Motor neuron (in vitro differentiated cells): ENCODE data around the gene FGF11. TPM values are rescaled to one million over a fixed set of nuclear protein-coding genes. Genes with fewer than 3 reads are reported as not detected.

ENCODE experiments used
- ATAC-seq, 8 experiments: fragments of 200-7000 bp; cut with Tn5 transposase; replicated peaks in 6 of 8; 2 replicates each; pipeline ENCODE4 v1.8.0; 2021; ENCODE audit warnings: mild to moderate bottlenecking in 8 of 8, moderate library complexity in 8 of 8
- H3K27ac ChIP-seq, 2 donors: fragments of 250-450 bp; sonication (Bioruptor Pico); 2 replicates each; pipeline ENCODE4 v1.9.0; 2021; ENCODE audit warnings: antibody characterized with exemption in 2 of 2, mild to moderate bottlenecking in 2 of 2, moderate library complexity in 1 of 2
- H3K4me1 ChIP-seq, 2 donors: fragments of 250-450 bp; sonication (Bioruptor Pico); replicated peaks in 1 of 2; 2 replicates each; pipeline ENCODE4 v1.6.1; 2021; ENCODE audit warnings: antibody characterized with exemption in 2 of 2, mild to moderate bottlenecking in 2 of 2, moderate library complexity in 1 of 2
- H3K4me3 ChIP-seq, 5 donors: fragments of 250-450 bp; sonication (Bioruptor Pico); 2 replicates each; pipeline ENCODE4 v1.9.0; 2021; ENCODE audit warnings: antibody characterized with exemption in 5 of 5, mild to moderate bottlenecking in 5 of 5, moderate library complexity in 4 of 5
- WGBS, 10 experiments: fragments of 450-650 bp; shearing (Covaris generic); methylation state at CpG; one replicate each; pipeline ENCODE4 v1.0.0; 2022; 5-methylcytosine and 5-hydroxymethylcytosine counted together
- in situ Hi-C, 9 experiments: fragments of 400-800 bp; cut with MboI; loops; one replicate each; pipeline ENCODE4 v1.15.0; 2021; ENCODE audit warnings: low sequenced_read_pairs in 9 of 9, low pct_unique_long_range_greater_than_20kb in 2 of 9; ENCODE audit not compliant: unreplicated experiment in 9 of 9
- total RNA-seq, 8 experiments: library from RNA; unstranded; fragments of 300-600 nt; gene quantifications; 2 replicates each; pipeline versions ENCODE4 v1.2.3 to v1.2.4, GENCODE V29; 2022

The FGF11 gene
- total RNA-seq, 8 experiments from 2014 or later = 0.61 to 17.4 (median 7.1) TPM

DNA sequence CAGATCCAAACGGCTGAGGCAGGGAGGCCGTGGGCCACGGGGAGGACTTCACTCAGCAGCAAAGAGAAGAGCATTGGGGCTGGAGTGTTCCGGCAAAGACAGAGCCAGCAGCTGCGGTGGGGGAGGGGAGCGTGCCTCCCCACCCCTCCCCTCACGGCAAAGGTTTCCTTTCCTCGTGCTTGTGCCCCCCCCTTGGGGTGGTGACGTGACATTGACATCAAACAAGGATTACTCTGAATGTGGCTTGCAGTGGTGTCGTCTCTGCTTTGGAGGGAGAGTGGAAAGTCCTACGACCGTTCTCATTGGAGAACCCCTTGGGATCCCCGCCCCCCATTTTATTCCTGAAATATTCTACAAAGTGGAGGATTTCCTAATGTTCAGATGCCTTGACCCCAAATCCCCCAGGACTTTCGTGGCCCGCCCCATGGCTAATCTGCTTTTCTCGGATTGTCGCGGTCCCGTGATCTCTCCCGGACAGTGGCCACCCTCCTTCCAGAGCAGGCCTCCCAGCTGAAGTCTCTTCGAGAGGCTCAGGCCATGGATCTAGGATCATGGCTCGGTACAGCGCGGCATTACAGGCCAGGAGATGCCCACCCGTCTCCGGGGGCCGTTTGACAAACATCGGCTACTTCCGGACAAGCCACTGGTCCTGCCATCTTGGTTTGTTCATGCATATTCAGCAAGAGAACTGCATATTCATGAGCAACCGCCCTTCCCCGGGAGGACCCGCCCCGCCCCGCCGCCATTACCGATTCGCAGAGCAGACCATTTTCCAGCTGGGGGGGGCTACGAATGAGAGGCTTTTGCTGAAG, 44.1 kb downstream of the FGF11 start:
- H3K4me1 ChIP-seq = peaks cover 28 to 38% of the 10 kb centered on the region in 2 donors
- in situ Hi-C loops = no loop called here
- H3K4me3 ChIP-seq = peak overlapping the region; percentile 50 to 83 (median 53)
- WGBS, 10 experiments = 0 to 8% (median 0%) methylated on average over 1 to 11 of the region's 38 CpGs; no CpG with 5 or more reads in 4 of the 10 experiments
- peak; percentile 43 to 68 (median 59) for ATAC-seq
- peak overlapping the region; percentile 100 for H3K27ac ChIP-seq

DNA sequence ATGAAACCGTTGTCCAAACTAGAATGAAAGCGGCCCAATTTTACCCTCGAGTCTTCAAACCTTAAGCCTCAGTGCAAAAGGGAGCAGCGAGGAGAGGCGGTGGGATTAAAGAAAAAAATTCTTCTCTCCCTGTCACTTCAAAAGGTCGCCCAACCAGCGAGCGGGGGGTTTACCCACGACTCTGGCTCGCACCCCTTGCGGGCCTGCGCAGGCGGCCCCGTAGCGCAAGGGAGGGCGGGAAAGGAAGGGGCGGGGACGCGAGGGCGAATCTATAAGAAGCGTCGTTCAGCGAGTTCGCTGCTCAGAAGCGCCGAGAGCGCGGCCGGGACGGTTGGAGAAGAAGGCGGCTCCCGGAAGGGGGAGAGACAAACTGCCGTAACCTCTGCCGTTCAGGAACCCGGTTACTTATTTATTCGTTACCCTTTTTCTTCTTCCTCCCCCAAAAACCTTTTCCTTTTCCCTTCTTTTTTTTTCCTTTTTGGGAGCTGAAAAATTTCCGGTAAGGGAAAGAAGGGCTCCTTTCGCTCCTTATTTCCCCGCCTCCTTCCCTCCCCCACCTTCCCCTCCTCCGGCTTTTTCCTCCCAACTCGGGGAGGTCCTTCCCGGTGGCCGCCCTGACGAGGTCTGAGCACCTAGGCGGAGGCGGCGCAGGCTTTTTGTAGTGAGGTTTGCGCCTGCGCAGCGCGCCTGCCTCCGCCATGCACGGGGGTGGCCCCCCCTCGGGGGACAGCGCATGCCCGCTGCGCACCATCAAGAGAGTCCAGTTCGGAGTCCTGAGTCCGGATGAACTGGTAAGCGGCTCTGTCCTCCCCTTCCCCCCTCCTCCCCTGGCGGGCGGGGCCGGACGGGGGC, 45.0 kb downstream of the FGF11 start, which contains the start of gene POLR2A:
Gene POLR2A, plus strand, starts transcription at position 300 of the 852 bp plus-strand sequence.
- peak; percentile 47 to 69 (median 58) for ATAC-seq
- 0% methylated on average over 3 to 16 of the region's 64 CpGs; no CpG with 5 or more reads in 6 of the 10 experiments for WGBS, 10 experiments
- peak within 1 kb of the TSS; percentile 100 for H3K27ac ChIP-seq
- in situ Hi-C loops = no loop called here
- H3K4me1 ChIP-seq = peaks cover 30 to 38% of the 10 kb centered on the region in 2 donors
- peak within 1 kb of the TSS; percentile 50 to 83 (median 53) for H3K4me3 ChIP-seq

DNA sequence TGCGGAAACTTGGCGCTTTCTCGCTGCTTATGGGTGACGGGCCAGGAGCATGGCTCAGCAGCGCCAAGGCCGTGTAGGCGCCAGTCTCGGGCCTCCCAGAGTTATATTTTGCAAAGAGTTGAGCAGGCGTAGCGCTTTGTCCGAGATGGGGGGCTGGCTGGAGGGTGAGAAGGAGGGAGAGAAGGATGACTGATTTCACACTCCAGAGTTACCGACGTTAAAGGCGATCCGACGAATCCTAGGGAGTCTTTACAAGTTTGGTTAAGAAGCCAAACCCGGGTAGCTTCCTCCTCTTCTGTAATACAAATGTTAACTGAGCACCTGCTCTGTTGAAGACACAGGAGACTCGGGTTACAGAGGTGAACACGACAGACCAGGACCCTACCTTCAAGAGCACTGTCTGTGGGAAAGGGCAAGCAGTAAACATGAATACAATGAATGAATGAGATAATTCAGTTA, 45.6 kb downstream of the FGF11 start:
- WGBS, 10 experiments = 0 to 3% (median 0%) methylated on average over 1 to 10 of the region's 19 CpGs; no CpG with 5 or more reads in 3 of the 10 experiments
- Histone ChIP-seq H3K27ac (peak overlapping the region in 1 of 2 donors; percentile 100), H3K4me3 (peak overlapping the region; percentile 50 to 83 (median 53)), H3K4me1 (peaks cover 30 to 37% of the 10 kb centered on the region in 2 donors)
- peak in 1 of 8 experiments; percentile 0 for ATAC-seq
- in situ Hi-C loops = no loop called here

DNA sequence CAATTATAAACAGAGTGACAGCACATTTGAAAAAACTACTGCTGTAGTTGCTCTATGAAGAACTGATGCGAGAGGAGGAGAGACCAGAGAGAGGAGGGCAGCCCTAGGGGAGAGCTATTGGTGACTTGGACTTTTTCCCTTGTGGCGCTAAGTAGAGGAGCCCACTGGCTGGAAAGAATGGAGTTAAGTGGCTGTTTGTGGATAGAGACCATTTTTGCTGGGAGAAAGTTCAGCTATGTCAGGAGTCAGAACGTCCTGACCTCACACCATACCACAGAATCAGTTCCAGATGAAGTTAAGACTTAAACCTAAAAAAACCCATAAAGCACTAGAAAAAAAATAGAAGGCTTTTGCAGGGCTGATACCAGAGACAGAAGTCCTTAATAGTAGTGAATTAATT, 46.9 kb downstream of the FGF11 start:
- ATAC-seq = no peak
- Histone ChIP-seq H3K4me1 (peaks cover 21 to 27% of the 10 kb centered on the region in 2 donors), H3K27ac (no peak overlapping the region), H3K4me3 (peak overlapping the region; percentile 50 to 83 (median 53))
- in situ Hi-C loops = no loop called here
- WGBS, 10 experiments = 0 to 80% (median 33%) methylated on average over 1 to 3 of the region's 3 CpGs; no CpG with 5 or more reads in 2 of the 10 experiments

DNA sequence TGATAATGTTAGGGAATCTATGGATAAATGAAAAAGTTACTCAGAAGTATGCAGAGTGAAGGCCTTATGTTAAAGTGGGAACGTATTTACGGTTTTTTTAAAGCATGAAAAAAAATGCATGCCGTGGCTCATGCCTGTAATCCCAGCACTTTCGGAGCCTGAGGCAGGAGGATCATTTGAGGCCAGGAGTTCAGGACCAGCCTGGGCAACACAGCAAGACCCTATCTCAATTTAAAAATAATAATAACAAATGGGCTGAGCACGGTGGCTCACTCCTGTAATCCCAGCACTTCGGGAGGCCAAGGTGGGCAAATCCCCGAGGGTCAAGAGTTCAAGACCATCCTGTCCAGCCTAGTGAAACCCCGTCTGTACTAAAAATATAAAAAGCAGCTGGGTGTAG, 50.8 kb downstream of the FGF11 start:
- no peak for ATAC-seq
- in situ Hi-C loops = no loop called here
- WGBS, 10 experiments = 56 to 100% (median 92%) methylated on average over 1 to 8 of the region's 8 CpGs; no CpG with 5 or more reads in 1 of the 10 experiments
- H3K4me1 ChIP-seq = peaks cover 17 to 18% of the 10 kb centered on the region in 2 donors
- no peak overlapping the region for H3K4me3 ChIP-seq
- no peak overlapping the region for H3K27ac ChIP-seq

DNA sequence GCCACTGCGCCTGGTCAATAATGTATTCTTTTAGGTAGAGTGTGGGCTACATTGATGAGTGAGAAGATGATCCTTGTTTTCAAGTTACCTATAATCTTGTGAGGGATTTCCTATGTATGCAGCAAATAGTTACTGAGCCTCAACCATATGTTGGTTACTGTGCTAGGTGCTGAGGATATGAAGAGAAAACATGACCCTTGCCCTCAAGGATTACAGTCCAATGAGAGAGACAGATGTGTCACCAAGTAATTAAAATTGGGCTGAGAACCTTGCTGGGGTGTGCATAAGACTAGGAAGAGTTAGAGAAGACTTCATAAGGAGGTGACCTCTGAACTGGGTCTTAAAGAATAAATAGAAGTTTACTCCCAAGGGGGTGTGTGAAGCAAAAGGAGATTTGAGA, 52.3 kb downstream of the FGF11 start:
- H3K4me1 ChIP-seq = peaks cover 9 to 10% of the 10 kb centered on the region in 2 donors
- H3K4me3 ChIP-seq = no peak overlapping the region
- in situ Hi-C loops = no loop called here
- no peak overlapping the region for H3K27ac ChIP-seq
- no peak for ATAC-seq
- WGBS, 10 experiments = 86 to 100% (median 100%) methylated on average over 1 of the region's 1 CpG; no CpG with 5 or more reads in 7 of the 10 experiments

DNA sequence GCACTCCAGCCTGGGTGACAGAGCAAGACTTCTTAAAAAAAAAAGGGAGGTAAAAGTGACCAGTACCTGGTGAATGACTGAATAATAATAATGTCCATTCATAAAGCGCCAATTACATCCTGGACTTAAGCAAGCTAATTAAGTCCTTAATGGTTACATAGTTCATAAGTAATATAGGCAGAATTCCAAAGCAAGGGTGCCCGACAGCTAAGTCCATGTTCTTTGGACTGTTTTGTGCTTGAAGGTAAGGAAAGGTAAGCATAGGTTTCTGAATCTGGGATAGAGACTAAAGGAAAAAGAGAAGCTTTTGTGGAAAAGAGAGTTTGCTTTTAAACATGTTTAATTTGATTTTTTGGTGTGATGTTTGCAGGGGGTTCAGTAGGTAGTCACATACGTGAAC, 54.6 kb downstream of the FGF11 start:
- ATAC-seq = no peak

More for the DNA sequence above, 54.6 kb downstream of the FGF11 start:
- Histone ChIP-seq H3K4me1 (peaks cover 2% of the 10 kb centered on the region in 2 donors), H3K27ac (no peak overlapping the region), H3K4me3 (no peak overlapping the region)
- WGBS, 10 experiments = 80 to 100% (median 93%) methylated on average over 1 to 3 of the region's 3 CpGs; no CpG with 5 or more reads in 1 of the 10 experiments
- in situ Hi-C loops = no loop called here

Other genes with a start within 250 kb of the FGF11 start
- gene DLG4, start 219.7 kb upstream of the FGF11 start, total RNA-seq = 10 to 100 TPM in 7 of 8 experiments, 1 to 10 TPM in 1; 5.6 to 91.4 (median 42.6) TPM
- 100 to 1,000 TPM in 7 of 8 experiments, 10 to 100 TPM in 1; 77.7 to 513 (median 215) TPM for gene ACADVL, start 219.6 kb upstream of the FGF11 start, total RNA-seq
- 10 to 100 TPM; 31.3 to 63.1 (median 40.6) TPM for gene DVL2, start 205.0 kb upstream of the FGF11 start, total RNA-seq
- gene PHF23, start 200.1 kb upstream of the FGF11 start, total RNA-seq = 10 to 100 TPM; 25.2 to 63.1 (median 49.4) TPM
- gene GABARAP, start 197.1 kb upstream of the FGF11 start, total RNA-seq = 100 to 1,000 TPM; 336 to 734 (median 573) TPM
- gene CTDNEP1, start 187.8 kb upstream of the FGF11 start, total RNA-seq = 10 to 100 TPM; 36.5 to 94.1 (median 56.7) TPM
- gene ELP5, start 187.3 kb upstream of the FGF11 start, total RNA-seq = 10 to 100 TPM; 30.5 to 62.7 (median 51.5) TPM
- 1 to 10 TPM in 4 of 8 experiments, under 1 TPM in 4; 0.32 to 3.7 (median 0.99) TPM for gene CLDN7, start 177.0 kb upstream of the FGF11 start, total RNA-seq
- gene SLC2A4, start 157.8 kb upstream of the FGF11 start, total RNA-seq = 1 to 10 TPM in 1 of 8 experiments, under 1 TPM in 7; 0.20 to 1.4 (median 0.38) TPM
- 1 to 10 TPM in 3 of 8 experiments, under 1 TPM in 5; 0.09 to 2.4 (median 0.51) TPM for gene YBX2, start 144.9 kb upstream of the FGF11 start, total RNA-seq
- gene EIF5A, start 131.9 kb upstream of the FGF11 start, total RNA-seq = 100 to 1,000 TPM; 104 to 785 (median 231) TPM
- 10 to 100 TPM; 35.1 to 61.1 (median 52.0) TPM for gene GPS2, start 124.2 kb upstream of the FGF11 start, total RNA-seq
- gene NEURL4, start 110.2 kb upstream of the FGF11 start, total RNA-seq = 10 to 100 TPM; 11.4 to 44.6 (median 27.1) TPM
- gene ACAP1, start 103.0 kb upstream of the FGF11 start, total RNA-seq = 10 to 100 TPM in 6 of 8 experiments, 1 to 10 TPM in 2; 4.9 to 36.4 (median 11.4) TPM
- 10 to 100 TPM in 1 of 8 experiments, 1 to 10 TPM in 7; 4.0 to 14.5 (median 6.1) TPM for gene KCTD11, start 87.3 kb upstream of the FGF11 start, total RNA-seq
- gene TMEM95, start 84.4 kb upstream of the FGF11 start, total RNA-seq = under 1 TPM in 6 of 8 experiments, not detected in 2; 0.11 to 0.57 (median 0.32) TPM
- 1 to 10 TPM; 1.3 to 8.6 (median 2.4) TPM for gene TNK1, start 58.4 kb upstream of the FGF11 start, total RNA-seq
- 10 to 100 TPM in 4 of 8 experiments, 1 to 10 TPM in 4; 3.8 to 24.8 (median 12.4) TPM for gene PLSCR3, start 45.0 kb upstream of the FGF11 start, total RNA-seq
- 100 to 1,000 TPM in 7 of 8 experiments, 10 to 100 TPM in 1; 50.7 to 141 (median 111) TPM for gene TMEM256, start 35.4 kb upstream of the FGF11 start, total RNA-seq
- gene NLGN2, start 31.7 kb upstream of the FGF11 start, total RNA-seq = 10 to 100 TPM in 7 of 8 experiments, 1 to 10 TPM in 1; 3.7 to 27.8 (median 18.1) TPM
- under 1 TPM in 1 of 8 experiments, not detected in 7; 1.00 TPM for gene SPEM1, start 19.2 kb upstream of the FGF11 start, total RNA-seq
- gene SPEM2, start 13.9 kb upstream of the FGF11 start, total RNA-seq = under 1 TPM in 3 of 8 experiments, not detected in 5; 0.24 to 0.43 (median 0.40) TPM
- gene SPEM3, start 10.7 kb upstream of the FGF11 start, total RNA-seq = 1 to 10 TPM in 1 of 8 experiments, under 1 TPM in 5, not detected in 2; 0.13 to 1.0 (median 0.32) TPM
- 1 to 10 TPM in 6 of 8 experiments, under 1 TPM in 2; 0.33 to 5.4 (median 1.7) TPM for gene TMEM102, start 4.1 kb upstream of the FGF11 start, total RNA-seq
- 10 to 100 TPM in 1 of 8 experiments, 1 to 10 TPM in 7; 2.2 to 13.0 (median 8.0) TPM for gene CHRNB1, start 5.5 kb downstream of the FGF11 start, total RNA-seq
- gene ZBTB4, start 40.1 kb downstream of the FGF11 start, total RNA-seq = 10 to 100 TPM in 7 of 8 experiments, 1 to 10 TPM in 1; 9.8 to 36.2 (median 13.4) TPM
- 1 to 10 TPM in 4 of 8 experiments, under 1 TPM in 4; 0.49 to 1.9 (median 0.86) TPM for gene SLC35G6, start 41.9 kb downstream of the FGF11 start, total RNA-seq
- 100 to 1,000 TPM in 2 of 8 experiments, 10 to 100 TPM in 6; 26.0 to 137 (median 43.8) TPM for gene POLR2A, start 44.9 kb downstream of the FGF11 start, total RNA-seq
- gene TNFSF12, start 109.5 kb downstream of the FGF11 start, total RNA-seq = 1 to 10 TPM in 3 of 8 experiments, under 1 TPM in 4, not detected in 1; 0.22 to 2.9 (median 0.93) TPM
- gene TNFSF13, start 119.2 kb downstream of the FGF11 start, total RNA-seq = 1 to 10 TPM; 1.2 to 8.1 (median 2.0) TPM
- gene SENP3, start 122.4 kb downstream of the FGF11 start, total RNA-seq = 10 to 100 TPM; 37.9 to 75.0 (median 50.2) TPM
- gene CD68, start 140.1 kb downstream of the FGF11 start, total RNA-seq = 10 to 100 TPM in 1 of 8 experiments, 1 to 10 TPM in 4, under 1 TPM in 3; 0.58 to 15.7 (median 2.5) TPM
- 100 to 1,000 TPM in 1 of 8 experiments, 10 to 100 TPM in 7; 36.6 to 109 (median 71.4) TPM for gene MPDU1, start 144.3 kb downstream of the FGF11 start, total RNA-seq
- 1 to 10 TPM; 1.4 to 3.9 (median 2.2) TPM for gene SOX15, start 150.6 kb downstream of the FGF11 start, total RNA-seq
- gene FXR2, start 175.4 kb downstream of the FGF11 start, total RNA-seq = 10 to 100 TPM; 33.0 to 53.4 (median 46.1) TPM
- 100 to 1,000 TPM in 2 of 8 experiments, 10 to 100 TPM in 6; 66.9 to 115 (median 84.4) TPM for gene SAT2, start 188.3 kb downstream of the FGF11 start, total RNA-seq
- 10 to 100 TPM in 1 of 8 experiments, 1 to 10 TPM in 4, under 1 TPM in 2, not detected in 1; 0.54 to 26.2 (median 1.7) TPM for gene SHBG, start 190.6 kb downstream of the FGF11 start, total RNA-seq
- 10 to 100 TPM in 3 of 8 experiments, 1 to 10 TPM in 4, under 1 TPM in 1; 0.31 to 43.9 (median 8.4) TPM for gene ATP1B2, start 211.4 kb downstream of the FGF11 start, total RNA-seq
- gene TP53, start 248.0 kb downstream of the FGF11 start, total RNA-seq = 100 to 1,000 TPM in 2 of 8 experiments, 10 to 100 TPM in 6; 11.6 to 136 (median 25.7) TPM
- 10 to 100 TPM in 7 of 8 experiments, 1 to 10 TPM in 1; 6.9 to 20.1 (median 13.2) TPM for gene WRAP53, start 249.0 kb downstream of the FGF11 start, total RNA-seq